Measurements from ENCODE around the gene CA5A.
"Not testable (repeated sequence)": the region's sequence is repeated elsewhere in the genome, so short reads cannot be mapped to it uniquely, and the experiment has no call there.

The CA5A gene

GRCh38 chr16:87947356-87948118 is 11.2 kb upstream of the CA5A start:
- no peak for DNase-seq (ENCODE audit: low spot score)

GRCh38 chr16:87946596-87947347 is 10.4 kb upstream of the CA5A start:
- DNase-seq (ENCODE audit: low spot score): no peak

- DNase-seq (ENCODE audit: low spot score): no peak
Observed at GRCh38 chr16:87945351-87946042, 9.2 kb upstream of the CA5A start.

- DNase-seq (ENCODE audit: low spot score): no peak
Observed at GRCh38 chr16:87942680-87943079, 6.4 kb upstream of the CA5A start.

GRCh38 chr16:87939562-87940423 is 3.5 kb upstream of the CA5A start:
- no peak for DNase-seq (ENCODE audit: low spot score)

- no peak for DNase-seq (ENCODE audit: low spot score)
Observed at GRCh38 chr16:87938412-87938949, 2.2 kb upstream of the CA5A start.

GRCh38 chr16:87937231-87937542 is 858 bp upstream of the CA5A start:
- not testable (repeated sequence) for DNase-seq (ENCODE audit: low spot score)

GRCh38 chr16:87936016-87936374 is 334 bp downstream of the CA5A start:
- DNase-seq (ENCODE audit: low spot score): not testable (repeated sequence)

GRCh38 chr16:87934752-87935425 is 1.4 kb downstream of the CA5A start:
- not testable (repeated sequence) for DNase-seq (ENCODE audit: low spot score)

GRCh38 chr16:87933140-87933495 is 3.2 kb downstream of the CA5A start:
- DNase-seq (ENCODE audit: low spot score): no peak

GRCh38 chr16:87932475-87933139 is 3.7 kb downstream of the CA5A start:
- DNase-seq (ENCODE audit: low spot score): not testable (repeated sequence)

GRCh38 chr16:87931504-87931903 is 4.8 kb downstream of the CA5A start:
- DNase-seq (ENCODE audit: low spot score): no peak

GRCh38 chr16:87930456-87930855 is 5.9 kb downstream of the CA5A start:
- DNase-seq (ENCODE audit: low spot score): no peak

- DNase-seq (ENCODE audit: low spot score): no peak
Observed at GRCh38 chr16:87929986-87930385, 6.3 kb downstream of the CA5A start.

GRCh38 chr16:87927195-87927562 is 9.2 kb downstream of the CA5A start:
- DNase-seq (ENCODE audit: low spot score): no peak

- no peak for DNase-seq (ENCODE audit: low spot score)
Observed at GRCh38 chr16:87926246-87927194, 9.8 kb downstream of the CA5A start.

GRCh38 chr16:87924811-87925670 is 11.3 kb downstream of the CA5A start:
- no peak for DNase-seq (ENCODE audit: low spot score)

- DNase-seq (ENCODE audit: low spot score): no peak
Observed at GRCh38 chr16:87924041-87924810, 12.1 kb downstream of the CA5A start.

All from hematopoietic multipotent progenitor cell treated with erythropoietin and hydrocortisone succinate and interleukin-3 and kit ligand, for 15 days (in vitro differentiated cells).